CD4-positive, alpha-beta T cell treated with Interleukin-4 for 1 hour (primary cell): ENCODE results near the gene IRF4.

Experiments used
- DNase-seq, 2 donors: peaks; one replicate each; pipeline ENCODE4 v3.0.0-alpha.2; 2020 to 2022

The IRF4 gene

DNA sequence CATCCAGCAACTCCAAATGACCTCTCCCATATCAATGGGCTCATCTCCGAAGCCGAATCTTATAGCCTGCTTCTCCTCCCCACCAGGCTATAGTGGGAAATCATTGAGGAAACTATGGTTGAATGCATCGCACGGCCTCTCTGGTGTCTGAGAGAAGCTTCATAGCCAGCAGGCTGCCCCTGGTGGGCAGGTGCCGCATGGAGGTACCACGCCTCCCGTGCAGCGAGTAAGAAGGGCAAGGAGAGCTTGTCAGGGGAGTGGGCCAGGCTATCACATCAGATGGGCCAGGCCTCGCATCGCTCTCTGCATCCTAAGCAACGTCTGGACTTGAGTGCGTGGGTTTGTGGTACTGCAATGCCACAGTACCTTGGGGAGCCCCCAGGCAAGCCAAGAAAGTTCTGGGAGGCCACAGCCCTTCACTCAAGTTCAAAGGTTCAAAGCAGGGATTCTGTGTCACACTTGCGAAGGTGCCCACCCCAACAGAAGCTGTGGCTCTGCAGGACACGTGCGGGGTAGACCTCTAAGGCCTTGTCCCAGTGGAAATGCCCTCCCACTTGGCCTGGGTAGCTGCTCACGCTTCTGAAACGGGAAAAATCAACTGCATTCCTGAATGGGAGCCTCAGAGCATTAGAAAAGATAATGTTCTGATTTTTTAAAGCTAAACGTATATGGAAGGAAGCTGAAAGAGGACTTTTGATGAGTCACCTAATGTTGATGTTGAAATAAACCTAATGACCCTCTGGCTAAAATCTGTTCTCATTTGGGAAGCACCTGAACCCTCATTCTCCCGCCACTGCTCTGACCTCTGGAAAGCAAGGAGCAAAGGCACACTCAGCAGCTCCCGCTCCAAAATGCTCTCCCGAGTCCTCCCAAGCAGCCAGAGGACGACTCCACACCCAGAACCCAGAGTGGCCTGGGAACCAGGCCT is 8.4 kb upstream of the IRF4 start:
- no peak for DNase-seq

DNA sequence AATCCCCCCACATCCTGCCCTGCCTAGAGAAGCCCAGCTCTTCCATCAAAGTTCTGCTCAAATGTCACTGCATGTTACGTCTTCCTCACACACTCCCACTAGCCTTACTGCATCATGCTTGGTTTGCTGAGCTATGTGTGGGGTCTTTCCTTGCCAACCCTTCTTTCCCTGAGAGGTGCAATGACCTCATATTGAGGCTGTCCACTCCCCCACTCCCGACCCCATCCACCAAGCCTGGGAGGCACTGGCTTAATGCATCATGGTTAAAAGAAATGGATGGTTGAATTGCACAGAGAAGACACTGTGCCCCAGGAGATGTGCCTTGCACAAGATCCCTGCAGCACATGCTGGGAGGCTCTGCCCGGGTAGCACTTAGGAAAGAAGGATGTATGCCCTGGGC is 7.7 kb upstream of the IRF4 start:
- no peak for DNase-seq

DNA sequence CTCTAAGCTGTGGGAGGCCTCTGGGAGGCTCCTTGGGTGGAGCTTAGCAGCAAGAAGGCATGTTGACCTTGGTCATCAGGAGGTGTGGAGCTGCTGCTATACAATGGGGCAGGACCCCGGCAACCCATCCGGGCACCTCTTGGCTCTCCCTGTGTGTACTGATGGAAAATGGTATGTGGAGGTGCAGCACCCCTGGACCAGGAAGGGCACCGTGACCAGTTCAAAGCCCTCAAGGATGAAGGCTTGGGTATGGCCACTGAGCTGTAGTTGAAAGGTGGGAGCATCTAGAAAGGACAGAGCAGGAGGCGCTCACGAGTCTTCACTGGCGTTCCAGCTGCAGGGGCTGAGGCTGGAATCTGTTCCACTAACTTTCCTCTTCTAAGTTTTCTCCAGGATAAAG is 6.7 kb upstream of the IRF4 start:
- no peak for DNase-seq

DNA sequence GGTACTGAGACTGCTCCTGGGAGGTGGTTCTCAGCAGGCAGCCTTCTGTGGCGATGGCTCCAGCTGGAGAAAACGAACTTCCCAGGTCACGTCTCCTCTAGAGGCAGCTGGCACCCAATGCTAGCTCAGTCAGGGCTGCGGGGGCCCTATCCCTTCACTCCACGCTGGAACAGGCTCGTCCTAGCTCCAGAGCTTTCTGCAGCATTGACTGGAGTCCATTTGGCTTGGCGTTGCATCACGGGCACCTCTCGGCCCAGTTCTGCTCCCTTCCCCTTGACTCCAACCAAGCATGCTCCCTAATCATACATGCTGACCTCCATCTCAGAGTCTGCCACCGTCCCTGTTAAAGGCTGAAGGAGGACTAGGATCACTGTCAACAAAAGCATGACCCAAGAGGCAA is 5.9 kb upstream of the IRF4 start:
- DNase-seq = no peak

DNA sequence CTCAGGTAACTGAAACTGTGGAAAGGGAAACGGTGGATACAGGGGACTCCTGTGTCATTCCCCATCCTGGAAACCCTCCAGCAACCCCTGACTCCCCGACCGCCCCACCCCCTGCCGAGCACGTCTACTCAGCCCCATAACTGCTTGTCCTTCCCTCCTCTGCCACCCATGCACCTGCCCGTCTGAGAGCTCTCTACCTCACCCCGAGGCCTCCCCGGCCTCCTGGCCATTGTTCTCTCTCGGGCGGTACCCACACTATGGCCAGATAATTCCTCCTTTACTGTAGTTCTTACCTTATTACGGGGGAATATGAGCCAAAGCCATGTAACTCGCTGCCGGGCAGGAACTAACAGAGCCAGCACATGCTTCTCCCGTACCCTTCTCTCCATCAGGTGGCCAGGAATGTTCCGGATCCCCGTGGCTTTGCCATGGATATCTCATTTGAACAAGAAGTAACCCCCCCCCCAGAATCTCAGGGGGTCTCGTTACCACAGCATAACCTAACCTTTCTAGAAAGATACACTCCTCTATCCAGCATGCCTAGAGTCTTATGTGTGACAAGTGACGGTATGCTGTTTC is 4.8 kb upstream of the IRF4 start:
- DNase-seq = no peak

DNA sequence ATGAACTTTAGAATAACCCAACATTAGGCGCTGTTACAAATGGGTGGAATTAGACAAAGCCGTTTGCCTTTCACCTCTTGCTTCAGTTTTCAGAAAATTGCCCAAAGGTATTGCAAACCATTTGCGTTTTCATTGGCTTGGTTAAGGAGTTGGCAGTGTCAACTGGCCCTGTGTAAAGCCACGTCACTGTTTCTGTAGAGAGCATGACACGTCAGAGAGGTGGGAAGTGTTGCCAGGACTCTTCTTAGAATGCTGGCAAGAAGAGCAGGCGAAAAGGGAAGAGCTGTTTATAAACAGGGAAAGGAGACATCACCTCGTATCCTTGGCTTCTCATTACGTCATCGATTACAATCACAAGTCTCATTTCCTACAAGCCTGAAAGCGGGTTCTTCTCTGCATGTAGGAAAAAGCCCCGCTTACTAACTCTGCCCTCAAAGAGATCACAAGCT is 4.2 kb upstream of the IRF4 start:
- no peak for DNase-seq

DNA sequence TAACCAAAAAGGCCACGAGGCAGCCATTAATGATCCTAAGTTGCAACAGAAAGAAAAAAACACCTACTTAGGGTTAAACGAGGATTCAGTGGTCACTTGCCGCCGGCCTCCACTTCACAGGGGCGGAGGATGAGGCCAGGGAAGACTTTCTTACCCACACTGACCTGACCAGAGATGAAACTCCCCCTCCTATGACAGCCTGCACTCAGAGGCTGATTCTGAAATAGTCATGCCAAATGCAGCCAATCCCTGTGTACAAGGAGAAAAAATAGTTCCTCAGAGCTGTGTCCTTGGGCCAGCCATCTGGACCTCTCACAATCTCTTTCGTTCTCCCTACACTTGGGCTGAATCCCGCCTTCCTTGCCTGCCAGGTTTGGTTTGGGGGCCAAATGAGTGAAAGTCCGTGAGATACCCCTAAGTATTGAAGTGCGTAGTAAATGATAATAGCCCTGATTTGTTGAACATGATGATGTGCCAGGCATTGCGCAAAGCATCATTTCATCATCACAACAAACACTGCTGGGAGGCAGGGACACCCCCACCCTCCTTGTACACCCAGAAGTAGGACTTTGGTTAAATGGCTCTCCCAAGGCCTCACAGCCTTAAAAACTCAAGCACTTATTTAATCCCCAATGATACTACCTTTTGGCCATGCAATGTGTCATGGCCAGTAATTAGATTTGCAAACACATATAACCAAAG is 3.2 kb upstream of the IRF4 start:
- no peak for DNase-seq

DNA sequence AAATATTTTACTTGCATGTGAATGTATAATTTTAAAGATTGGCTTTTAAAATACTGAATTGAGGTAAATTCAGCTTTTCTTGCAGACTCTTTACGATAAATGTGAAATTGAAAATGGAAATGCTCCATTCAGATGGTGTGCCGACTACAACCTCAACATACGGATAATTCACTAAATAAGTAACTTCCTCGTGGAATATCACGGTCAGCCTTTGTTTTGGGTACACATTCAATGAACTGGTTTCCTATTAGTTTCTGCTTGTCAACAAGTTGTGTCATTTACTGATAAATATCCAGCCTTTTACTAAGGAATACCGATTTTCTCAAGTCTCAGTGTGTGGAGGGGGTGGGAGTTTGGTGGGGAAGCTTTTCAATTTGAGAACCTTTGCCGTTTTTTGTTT is 2.4 kb upstream of the IRF4 start:
- no peak for DNase-seq

DNA sequence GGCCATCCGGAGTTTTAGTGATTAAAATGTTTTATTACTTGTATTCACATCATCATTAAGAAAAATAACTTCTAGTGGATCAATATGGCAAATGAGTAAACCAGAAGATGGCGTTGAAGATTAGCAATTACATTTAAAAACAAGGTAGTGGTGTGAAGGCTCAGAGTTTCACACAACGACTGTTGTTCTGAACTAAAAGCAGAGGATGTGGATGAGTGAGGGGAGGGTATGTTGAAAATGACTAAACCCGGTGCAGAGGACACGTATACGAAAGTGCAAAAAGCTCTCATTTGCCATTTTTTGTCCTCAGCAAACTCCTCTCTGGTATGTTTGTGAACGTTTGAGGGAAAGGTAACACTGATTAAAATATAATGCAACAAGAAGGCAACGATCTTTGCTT is 1.9 kb upstream of the IRF4 start:
- peak in 1 of 2 donors; percentile 61 for DNase-seq

DNA sequence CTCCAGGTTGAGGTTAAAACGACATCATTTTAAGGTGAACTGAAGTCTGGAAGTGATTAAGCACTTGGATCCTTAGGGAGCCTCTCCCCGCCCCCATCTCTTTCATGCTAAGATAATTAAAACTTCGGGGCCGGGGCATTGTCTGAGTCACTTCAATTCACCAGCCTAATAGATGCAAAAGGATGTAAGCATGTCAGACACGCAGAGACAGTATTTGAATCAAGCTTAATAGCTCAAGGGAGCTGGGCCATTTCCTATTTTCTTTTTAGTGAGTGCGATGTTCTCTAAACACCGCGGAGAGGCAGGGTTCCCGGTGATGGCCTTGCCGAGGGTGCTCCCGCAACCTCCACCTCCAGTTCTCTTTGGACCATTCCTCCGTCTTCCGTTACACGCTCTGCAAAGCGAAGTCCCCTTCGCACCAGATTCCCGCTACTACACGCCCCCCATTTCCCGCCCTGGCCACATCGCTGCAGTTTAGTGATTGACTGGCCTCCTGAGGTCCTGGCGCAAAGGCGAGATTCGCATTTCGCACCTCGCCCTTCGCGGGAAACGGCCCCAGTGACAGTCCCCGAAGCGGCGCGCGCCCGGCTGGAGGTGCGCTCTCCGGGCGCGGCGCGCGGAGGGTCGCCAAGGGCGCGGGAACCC is 516 bp upstream of the IRF4 start:
- DNase-seq = peak in 1 of 2 donors; percentile 32

DNA sequence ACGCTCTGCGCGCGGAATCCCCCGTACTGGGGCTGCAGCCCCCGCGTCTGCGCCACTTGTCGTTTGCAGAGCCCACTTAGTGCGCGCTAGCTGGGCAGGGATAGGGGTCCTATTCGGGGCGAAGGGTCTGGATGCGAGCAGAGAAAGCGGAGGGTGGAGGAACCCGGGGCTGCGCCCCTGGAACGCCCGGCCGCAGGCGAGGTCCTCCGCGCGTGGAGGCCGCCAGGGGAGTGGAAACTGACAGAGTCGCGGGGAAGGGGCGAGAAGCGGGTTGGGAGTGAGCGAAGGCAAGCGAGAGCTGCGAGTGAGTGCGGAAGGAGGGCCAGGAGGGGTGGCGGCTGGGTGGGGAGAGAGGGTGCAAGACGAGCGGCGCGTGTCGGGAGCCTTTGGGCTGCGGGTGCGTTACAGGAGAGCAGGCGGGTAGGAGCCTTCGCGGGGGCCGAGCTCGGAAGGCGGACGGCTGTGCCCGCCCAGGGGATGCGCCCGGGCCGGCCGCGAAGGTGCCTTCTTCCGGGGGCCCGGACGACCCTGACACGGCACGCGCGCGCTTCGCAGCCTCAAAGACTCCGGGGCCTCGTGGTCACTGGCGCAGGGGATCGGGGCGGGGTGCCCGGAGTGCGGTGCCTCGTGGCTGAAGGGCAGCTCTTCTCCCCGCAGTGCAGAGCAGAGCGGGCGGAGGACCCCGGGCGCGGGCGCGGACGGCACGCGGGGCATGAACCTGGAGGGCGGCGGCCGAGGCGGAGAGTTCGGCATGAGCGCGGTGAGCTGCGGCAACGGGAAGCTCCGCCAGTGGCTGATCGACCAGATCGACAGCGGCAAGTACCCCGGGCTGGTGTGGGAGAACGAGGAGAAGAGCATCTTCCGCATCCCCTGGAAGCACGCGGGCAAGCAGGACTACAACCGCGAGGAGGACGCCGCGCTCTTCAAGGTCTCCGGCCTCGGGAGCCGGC is 1.2 kb downstream of the IRF4 start:
- peak in 1 of 2 donors; percentile 34 for DNase-seq

DNA sequence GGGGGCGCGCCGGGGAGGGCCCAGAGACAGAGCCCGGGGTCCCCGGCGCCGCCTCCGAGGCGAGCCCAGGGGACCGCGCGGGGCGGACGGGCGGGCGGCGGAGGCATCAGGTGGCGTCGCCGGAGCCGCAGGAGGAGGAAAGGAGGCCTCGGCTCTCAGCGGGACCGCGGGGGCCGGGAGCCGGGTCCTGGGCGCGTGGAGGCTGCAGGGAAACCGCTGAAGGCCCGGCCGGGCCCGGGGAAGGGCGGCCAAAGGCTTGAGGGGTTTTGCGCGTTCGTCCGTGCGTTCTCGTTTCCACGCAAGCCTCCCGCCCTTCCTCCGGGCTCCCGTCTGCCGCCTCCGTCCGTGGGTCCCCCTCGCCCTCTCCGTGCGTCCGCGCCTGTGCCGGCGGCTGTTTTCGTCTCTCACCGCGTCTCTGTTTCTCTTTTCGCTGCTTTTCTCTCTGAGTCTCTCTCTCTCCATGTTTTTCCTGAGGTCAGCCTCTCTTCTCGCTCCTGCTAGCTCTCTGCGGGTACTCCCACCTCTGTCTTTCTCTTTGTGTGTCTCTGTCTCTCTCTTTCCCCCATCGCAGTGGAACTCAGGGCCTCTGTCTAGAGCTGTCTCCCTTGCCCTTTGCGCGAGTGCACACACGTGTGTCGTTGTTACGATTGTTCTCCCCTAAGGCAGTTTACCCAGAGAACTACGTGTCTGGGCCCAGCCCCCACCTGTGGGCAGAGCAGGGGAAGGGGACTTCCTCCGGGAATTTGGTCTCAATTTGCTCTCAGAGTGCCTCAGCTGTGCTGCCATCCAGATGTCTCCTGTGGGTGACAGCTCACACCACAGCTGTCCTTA is 2.1 kb downstream of the IRF4 start:
- DNase-seq = no peak

DNA sequence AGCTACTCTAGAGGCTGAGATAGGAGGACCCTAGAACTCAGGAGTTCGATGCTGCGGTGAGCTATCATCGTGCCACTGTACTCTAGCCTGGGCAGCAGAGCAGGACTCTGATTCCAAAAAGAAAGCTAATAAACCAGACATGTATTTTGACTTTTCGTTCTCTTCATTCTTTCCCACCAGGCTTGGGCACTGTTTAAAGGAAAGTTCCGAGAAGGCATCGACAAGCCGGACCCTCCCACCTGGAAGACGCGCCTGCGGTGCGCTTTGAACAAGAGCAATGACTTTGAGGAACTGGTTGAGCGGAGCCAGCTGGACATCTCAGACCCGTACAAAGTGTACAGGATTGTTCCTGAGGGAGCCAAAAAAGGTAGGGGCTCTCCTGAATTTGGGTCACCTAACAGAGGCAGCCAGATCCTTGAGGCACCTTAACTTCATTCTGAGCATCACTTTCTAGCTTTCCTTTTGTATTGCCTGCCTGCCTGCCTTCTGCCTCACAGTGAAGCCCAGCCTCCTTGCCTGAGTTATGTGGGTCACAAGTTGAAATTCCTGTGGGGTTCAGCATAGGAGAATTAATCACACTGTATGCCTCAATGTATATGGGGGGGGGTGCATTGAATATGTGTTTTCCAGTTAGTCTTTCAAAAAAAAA is 3.2 kb downstream of the IRF4 start:
- no peak for DNase-seq

DNA sequence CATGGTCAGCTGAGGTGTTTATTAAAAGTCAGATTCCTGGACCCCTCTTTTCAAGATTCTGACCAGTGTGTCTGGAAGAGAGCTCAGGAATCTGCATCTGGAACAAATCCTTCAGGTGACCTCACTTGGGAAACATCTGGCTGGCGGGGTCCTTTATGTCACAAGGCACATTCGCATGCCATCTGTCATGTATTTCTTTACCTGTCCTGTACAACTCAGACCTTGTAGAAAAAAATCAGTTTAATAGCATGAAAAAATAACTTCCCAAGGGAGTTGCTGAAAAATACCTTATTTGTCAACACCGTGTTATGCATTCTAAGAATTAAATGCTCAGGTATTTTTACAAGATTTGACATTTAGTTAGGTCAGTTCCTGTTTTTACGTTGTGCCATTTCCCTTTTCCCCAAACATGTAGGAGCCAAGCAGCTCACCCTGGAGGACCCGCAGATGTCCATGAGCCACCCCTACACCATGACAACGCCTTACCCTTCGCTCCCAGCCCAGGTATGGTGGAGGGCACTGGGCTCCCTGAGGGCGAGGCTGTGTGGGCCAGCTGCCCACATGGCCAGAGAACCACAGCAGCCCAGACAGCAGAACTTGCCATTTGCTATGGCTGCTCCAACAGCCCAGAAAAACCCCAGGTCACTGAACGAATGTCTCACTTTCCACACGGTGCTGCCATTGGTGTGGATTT is 4.0 kb downstream of the IRF4 start:
- no peak for DNase-seq

DNA sequence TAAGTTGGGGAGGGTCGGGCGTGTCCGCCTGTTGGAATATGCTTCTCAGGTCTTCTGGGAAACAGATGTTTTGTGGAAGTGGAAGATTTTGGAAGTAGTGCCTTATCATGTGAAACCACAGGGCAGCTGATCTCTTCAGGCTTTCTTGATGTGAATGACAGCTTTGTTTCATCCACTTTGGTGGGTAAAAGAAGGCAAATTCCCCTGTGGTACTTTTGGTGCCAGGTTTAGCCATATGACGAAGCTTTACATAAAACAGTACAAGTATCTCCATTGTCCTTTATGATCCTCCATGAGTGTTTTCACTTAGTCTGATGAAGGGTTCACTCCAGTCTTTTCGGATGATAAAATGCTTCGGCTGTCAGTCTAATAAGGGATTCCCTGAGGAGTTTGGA is 4.6 kb downstream of the IRF4 start:
- DNase-seq = no peak

DNA sequence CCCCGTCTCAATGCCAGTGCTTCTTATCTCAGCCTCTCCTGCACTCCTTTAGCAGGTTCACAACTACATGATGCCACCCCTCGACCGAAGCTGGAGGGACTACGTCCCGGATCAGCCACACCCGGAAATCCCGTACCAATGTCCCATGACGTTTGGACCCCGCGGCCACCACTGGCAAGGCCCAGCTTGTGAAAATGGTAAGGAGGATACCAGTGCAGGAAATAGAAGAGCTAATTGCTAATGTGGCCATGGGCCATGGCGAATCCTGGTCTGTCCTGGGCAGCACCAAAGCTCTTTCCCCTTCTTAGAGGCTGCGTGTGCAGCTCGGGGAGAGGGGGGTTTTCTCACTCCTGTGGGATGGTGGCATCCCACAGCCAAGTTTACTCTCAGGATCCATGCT is 5.5 kb downstream of the IRF4 start:
- DNase-seq = no peak

DNA sequence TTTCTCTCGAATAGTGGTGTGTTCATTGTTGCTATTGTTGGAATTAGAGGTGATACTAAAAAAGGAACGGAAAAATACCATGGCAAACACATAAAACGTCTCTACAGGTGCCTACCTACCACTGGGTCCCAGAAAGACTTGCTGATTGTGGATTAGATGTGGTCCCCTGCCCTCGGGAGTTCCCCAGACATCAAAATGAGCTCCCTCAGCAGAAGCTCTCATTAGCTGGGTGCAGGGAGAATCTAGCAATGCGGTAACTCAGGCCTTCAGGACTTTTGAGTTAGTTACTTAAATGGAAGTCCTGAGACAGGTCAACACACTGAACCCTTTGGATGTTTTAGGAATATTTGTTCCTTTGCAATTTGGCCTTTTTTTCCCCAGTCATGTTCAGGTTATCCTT is 6.1 kb downstream of the IRF4 start:
- no peak for DNase-seq

DNA sequence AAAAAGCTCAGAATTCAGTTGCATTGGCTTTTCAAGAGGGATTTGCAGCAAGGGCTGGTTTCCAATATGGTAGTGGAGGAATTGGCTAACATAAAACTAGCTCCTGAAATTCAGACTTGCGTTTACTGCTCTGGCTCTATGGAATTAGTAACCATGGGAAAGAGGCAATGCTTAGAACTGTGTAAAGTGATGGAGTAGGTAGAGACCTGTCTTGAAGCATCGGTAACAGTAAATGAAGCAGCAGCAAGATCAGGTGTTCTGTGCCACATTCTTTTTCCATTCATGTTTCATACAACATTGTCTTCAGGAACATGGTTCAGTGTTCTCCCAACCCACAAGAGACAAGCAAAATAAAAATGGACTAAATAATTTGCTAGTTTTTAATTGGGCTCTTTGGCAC is 6.5 kb downstream of the IRF4 start:
- no peak for DNase-seq

DNA sequence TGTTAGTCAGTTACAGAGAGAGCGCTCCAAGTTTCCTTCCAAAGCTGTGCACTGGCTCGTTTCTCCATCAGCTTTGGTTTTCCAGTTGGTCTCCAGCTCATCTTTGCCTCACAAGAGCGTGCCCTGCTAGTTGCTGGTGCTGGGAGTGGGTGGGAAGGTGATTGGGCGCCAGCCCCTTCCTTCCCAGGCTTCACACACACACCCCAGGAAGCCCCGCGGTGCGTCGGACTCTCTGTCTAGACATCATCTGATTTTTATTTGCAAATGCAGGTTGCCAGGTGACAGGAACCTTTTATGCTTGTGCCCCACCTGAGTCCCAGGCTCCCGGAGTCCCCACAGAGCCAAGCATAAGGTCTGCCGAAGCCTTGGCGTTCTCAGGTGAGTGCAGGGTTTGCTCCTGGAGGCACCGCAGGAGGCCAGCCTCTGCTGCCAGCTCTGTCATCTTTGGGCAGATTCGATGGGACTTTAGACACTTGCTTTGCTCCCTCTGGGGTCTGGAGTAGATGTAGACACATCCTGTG is 7.1 kb downstream of the IRF4 start:
- DNase-seq = no peak
